Fibroblast of the aortic adventitia (primary cell): ENCODE results near the gene CAPNS2. TPM values are rescaled to one million over a fixed set of nuclear protein-coding genes. Genes with fewer than 3 reads are reported as not detected.

Source experiments
- DNase-seq: peaks from one replicate; pipeline ENCODE4 v3.0.0-alpha.2; 2010; ENCODE audit warnings: low read depth
- H3K4me3 ChIP-seq: 2 replicates; pipeline ENCODE4 v1.5.1; 2011; ENCODE audit warnings: low read depth, mild to moderate bottlenecking, control low read depth, low read length, moderate library complexity
- total RNA-seq: library from RNA; depleted of rRNA; stranded (reverse); fragments of >200 nt; gene quantifications from 2 replicates; pipeline ENCODE4 v1.2.3, GENCODE V29; 2012; ENCODE audit warnings: low replicate concordance
- TF ChIP-seq, protein P1 (sequence below): IDR thresholded peaks from 2 replicates; pipeline ENCODE4 v1.5.1; 2011; ENCODE audit warnings: mild to moderate bottlenecking, low read length, control low read depth, inconsistent platforms; ENCODE audit not compliant: insufficient read depth

CAPNS2 gene
- total RNA-seq, 1 donor, result 1.7 TPM

DNA sequence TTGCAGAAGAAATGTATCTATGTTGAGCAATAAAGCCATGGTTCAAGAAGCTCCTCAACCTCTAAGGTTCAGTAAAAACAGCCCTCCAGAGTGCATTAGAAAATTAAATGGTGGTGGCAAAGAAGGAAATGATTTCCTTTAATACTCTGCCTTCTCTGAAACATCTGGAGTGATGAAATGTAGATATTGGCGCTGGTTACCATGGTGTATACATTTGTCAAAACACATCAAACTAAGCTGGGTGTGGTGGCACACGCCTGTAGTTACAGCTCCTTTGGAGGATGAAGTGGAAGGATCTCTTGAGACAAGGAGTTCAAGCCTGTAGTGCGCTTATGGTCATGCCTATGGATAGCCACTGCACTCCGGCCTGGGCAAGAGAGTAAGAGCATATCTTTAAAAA, 6.0 kb downstream of the CAPNS2 start:
- TF ChIP-seq, protein P1, sequence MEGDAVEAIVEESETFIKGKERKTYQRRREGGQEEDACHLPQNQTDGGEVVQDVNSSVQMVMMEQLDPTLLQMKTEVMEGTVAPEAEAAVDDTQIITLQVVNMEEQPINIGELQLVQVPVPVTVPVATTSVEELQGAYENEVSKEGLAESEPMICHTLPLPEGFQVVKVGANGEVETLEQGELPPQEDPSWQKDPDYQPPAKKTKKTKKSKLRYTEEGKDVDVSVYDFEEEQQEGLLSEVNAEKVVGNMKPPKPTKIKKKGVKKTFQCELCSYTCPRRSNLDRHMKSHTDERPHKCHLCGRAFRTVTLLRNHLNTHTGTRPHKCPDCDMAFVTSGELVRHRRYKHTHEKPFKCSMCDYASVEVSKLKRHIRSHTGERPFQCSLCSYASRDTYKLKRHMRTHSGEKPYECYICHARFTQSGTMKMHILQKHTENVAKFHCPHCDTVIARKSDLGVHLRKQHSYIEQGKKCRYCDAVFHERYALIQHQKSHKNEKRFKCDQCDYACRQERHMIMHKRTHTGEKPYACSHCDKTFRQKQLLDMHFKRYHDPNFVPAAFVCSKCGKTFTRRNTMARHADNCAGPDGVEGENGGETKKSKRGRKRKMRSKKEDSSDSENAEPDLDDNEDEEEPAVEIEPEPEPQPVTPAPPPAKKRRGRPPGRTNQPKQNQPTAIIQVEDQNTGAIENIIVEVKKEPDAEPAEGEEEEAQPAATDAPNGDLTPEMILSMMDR, result no peak
- H3K4me3 ChIP-seq, result no peak overlapping the region
- peak; percentile 47 for DNase-seq

DNA sequence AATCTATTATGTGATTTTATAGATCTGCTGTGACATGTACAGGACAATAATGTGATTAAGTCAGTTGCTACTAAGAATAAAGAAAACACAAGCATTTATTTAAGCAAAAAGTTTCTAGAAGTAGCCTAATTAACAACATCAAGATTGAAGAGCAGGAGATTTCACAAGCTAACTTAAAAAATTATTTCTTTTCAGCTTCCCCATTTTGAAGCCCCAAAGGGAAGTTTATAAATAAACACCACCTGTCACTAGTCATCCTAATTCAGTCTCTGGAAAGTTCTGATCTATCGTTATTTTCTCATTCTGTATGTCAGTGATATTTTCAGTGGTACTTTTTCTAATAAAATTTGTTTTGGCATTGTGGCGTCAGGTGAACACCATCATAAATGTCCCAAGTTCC, 8.3 kb downstream of the CAPNS2 start:
- DNase-seq, result no peak
- TF ChIP-seq, protein P1, result no peak

DNA sequence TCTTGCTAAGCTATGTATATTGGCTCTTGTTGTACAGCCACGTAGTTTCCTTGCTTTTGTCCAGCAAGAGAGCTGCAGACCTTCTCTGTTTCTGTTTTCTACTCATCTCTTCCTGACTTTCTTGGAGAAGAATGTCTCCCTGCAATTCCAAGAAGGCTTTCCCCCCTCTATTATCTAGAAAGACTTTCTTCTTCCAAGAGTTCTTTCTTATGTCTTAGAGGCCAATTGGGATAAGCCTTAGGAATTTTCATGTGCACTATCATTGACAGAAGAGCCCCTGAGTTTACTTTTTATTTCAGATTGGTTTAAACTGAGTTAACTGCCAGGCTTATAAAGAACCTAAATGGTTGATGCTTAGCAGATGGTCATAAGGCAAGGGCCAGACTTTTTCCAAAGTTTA, 9.0 kb downstream of the CAPNS2 start:
- no peak for DNase-seq
- no peak overlapping the region for H3K4me3 ChIP-seq
- TF ChIP-seq, protein P1, result no peak

More for the DNA sequence above, 8.3 kb downstream of the CAPNS2 start:
- no peak overlapping the region for H3K4me3 ChIP-seq

DNA sequence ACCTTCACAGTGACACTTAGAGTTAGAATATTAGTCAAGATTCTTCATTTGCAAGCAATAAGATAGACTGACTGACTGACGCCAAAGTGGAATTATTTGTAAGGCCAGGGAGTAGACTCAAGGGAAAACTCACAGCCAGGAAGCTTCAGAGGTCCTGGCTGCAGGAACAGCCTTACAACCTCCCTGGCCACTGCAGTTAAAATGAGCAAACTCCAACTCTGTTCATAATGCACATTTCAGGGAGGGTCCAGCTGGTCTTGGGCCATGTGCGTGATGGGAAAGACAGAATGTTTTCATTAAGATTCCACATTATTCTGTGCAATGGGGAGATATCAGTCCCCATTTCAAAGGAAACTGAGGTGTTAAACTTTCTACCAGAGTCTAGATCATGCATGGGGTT, 9.9 kb downstream of the CAPNS2 start:
- H3K4me3 ChIP-seq, result no peak overlapping the region
- peak; percentile 43 for DNase-seq
- TF ChIP-seq, protein P1, result no peak

DNA sequence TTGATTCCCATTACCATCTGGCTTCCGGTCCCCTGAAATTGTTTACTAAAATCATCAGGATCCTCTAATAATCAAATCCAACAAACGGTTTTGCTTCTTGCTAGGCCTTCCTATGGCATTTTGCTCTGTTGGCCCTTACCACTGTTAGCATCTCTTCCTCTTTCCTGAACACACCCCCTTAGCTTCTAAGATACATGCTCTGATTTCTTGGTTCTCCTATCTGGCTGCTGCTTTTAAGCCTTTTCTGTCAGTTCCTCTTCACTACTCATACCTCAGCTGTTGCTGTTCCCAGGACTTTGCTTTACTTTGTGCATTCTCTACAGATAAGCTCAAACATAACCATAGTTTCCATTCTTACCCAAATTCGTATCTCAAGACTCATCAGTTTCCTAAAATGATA, 11.4 kb downstream of the CAPNS2 start:
- TF ChIP-seq, protein P1, result no peak
- DNase-seq, result no peak
- H3K4me3 ChIP-seq, result no peak overlapping the region

DNA sequence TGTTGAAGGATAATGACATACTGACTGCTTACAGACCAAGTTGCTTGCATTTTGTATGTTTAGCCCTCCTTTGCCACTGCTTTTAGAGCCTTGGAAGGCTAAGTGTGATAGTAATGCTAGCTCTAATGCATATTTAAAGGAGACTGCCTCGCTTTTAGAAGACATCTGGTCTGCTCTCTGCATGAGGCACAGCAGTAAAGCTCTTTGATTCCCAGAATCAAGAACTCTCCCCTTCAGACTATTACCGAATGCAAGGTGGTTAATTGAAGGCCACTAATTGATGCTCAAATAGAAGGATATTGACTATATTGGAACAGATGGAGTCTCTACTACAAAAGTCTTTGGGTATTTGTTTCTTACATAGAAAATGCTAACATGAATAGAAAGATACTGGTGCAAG, 19.1 kb downstream of the CAPNS2 start:
- TF ChIP-seq, protein P1, result no peak
- H3K4me3 ChIP-seq, result no peak overlapping the region
- DNase-seq, result no peak

DNA sequence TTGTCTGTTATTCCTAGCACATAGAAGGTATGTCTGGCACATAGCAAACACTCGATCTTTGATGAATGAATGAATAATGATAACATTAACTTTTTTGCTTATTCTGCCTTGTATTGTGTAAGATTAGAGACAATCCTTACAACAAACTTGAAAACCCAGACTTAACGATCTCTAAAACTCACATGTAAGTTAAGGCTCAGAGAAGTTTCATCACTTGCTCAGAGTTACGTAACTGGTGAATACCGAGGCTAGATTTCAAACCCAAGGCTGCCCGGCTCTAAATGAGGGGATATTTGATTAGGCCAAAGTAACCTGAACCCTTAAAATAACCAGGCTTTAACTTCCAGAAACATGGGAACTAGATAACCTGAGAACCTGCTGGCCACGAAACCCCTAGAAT, 22.3 kb downstream of the CAPNS2 start:
- DNase-seq, result no peak
- TF ChIP-seq, protein P1, result no peak
- H3K4me3 ChIP-seq, result no peak overlapping the region
